K562 (cell line): ENCODE data around the gene GOSR1. TPM values are rescaled to one million over a fixed set of nuclear protein-coding genes. Genes with fewer than 3 reads are reported as not detected.

ENCODE experiments used
- CBX1 ChIP-seq: sonication (generic); IDR thresholded peaks from 2 replicates; pipeline ENCODE4 v1.6.1; 2016; ENCODE audit warnings: antibody characterized with exemption, low read depth, mild to moderate bottlenecking
- CBX8 ChIP-seq: fragments of 200-600 bp; sonication (generic); IDR thresholded peaks from 2 replicates; pipeline ENCODE4 v1.6.1; 2012; ENCODE audit warnings: borderline replicate concordance, mixed run types, low read depth, mild to moderate bottlenecking, moderate library complexity, mixed read lengths, low read length, control low read depth, inconsistent platforms; ENCODE audit not compliant: poor library complexity, severe bottlenecking; ENCODE audit errors: extremely low read depth
- FIP1L1 ChIP-seq: fragments of 200-400 bp; formaldehyde crosslinking; IDR thresholded peaks from 2 replicates; pipeline ENCODE4 v1.6.1; 2018; ENCODE audit warnings: mild to moderate bottlenecking, low read depth, low read length; ENCODE audit not compliant: poor library complexity, severe bottlenecking
- HNRNPLL ChIP-seq: fragments of 200-400 bp; formaldehyde crosslinking; IDR thresholded peaks from 2 replicates; pipeline ENCODE4 v1.6.1; 2017; ENCODE audit warnings: low read length, low read depth, mild to moderate bottlenecking; ENCODE audit not compliant: poor library complexity, severe bottlenecking
- JUN ChIP-seq, 2 experiments: sonication (generic) in 1 of 2; formaldehyde crosslinking in 1 of 2; IDR thresholded peaks; 2 replicates each; pipeline versions ENCODE4 v1.6.1 to v1.8.0; 2012 to 2022; ENCODE audit warnings: borderline replicate concordance in 2 of 2, mild to moderate bottlenecking in 2 of 2, improper control_type of control experiment in 1 of 2, low read depth in 1 of 2, low read length in 1 of 2, missing genetic modification reagents in 1 of 2
- LARP7 ChIP-seq: fragments of 450-650 bp; IDR thresholded peaks from 2 replicates; pipeline ENCODE4 v1.6.1; 2016
- NFYB ChIP-seq: IDR thresholded peaks from 2 replicates; pipeline ENCODE4 v1.6.1; 2011; ENCODE audit warnings: mild to moderate bottlenecking, moderate library complexity; ENCODE audit not compliant: insufficient read length; ENCODE audit errors: extremely low read depth
- PML ChIP-seq: IDR thresholded peaks from 2 replicates; pipeline ENCODE4 v1.6.1; 2012; ENCODE audit warnings: low read length, inconsistent platforms
- POLR2AphosphoS2 ChIP-seq: IDR thresholded peaks from 2 replicates; pipeline ENCODE4 v1.6.1; 2012; ENCODE audit warnings: low read length, improper control_type of control experiment
- POU5F1 ChIP-seq: fragments of 150-350 bp; IDR thresholded peaks from 2 replicates; pipeline ENCODE4 v1.6.1; 2014; ENCODE audit warnings: borderline replicate concordance, low read length, low read depth, mild to moderate bottlenecking; ENCODE audit not compliant: partially characterized antibody
- SMC3 ChIP-seq: conservative IDR thresholded peaks from 2 replicates; pipeline ENCODE4 v1.6.1; 2011; ENCODE audit warnings: low read depth, low read length, improper control_type of control experiment; ENCODE audit not compliant: insufficient read depth
- THRAP3 ChIP-seq: fragments of 450-650 bp; IDR thresholded peaks from 2 replicates; pipeline ENCODE4 v1.6.1; 2016; ENCODE audit warnings: mild to moderate bottlenecking, inconsistent platforms, borderline replicate concordance
- ZFP1 ChIP-seq: fragments of 450-650 bp; formaldehyde crosslinking; IDR thresholded peaks from 2 replicates; pipeline ENCODE4 v1.4.0; 2020; ENCODE audit warnings: mild to moderate bottlenecking, mixed read lengths
- ZNF668 ChIP-seq: fragments of 250-450 bp; sonication (Bioruptor Pico); IDR thresholded peaks from 2 replicates; pipeline ENCODE4 v1.8.0; 2022; ENCODE audit warnings: mild to moderate bottlenecking, inconsistent platforms
- polyA plus RNA-seq, 8 experiments: library from polyadenylated mRNA; depleted of rRNA in 4 of 8; stranded (reverse) in 5 of 8; unstranded in 3 of 8; fragments of >200 nt; fragmentation: Nextera tagmentation in 2 of 8; fragmentation: Illumina TruSeq in 1 of 8; extraction: Ambion mirVana in 2 of 8; extraction: Trizol in 1 of 8; gene quantifications; 2 replicates each; pipeline versions ENCODE4 v1.2.1 to v1.2.3, GENCODE V29; 2011 to 2014; ENCODE audit warnings: inconsistent platforms in 1 of 8, missing spikeins in 1 of 8
- total RNA-seq, 7 experiments: library from RNA; depleted of rRNA in 6 of 7; stranded (reverse); fragments of >200 nt in 6 of 7; fragmentation: Illumina TruSeq in 2 of 7; extraction: Trizol in 2 of 7; gene quantifications; 2 replicates each; pipeline versions ENCODE4 v1.2.1 to v1.2.3, GENCODE V29; 2011 to 2021; ENCODE audit warnings: low replicate concordance in 1 of 7
- TF ChIP-seq, protein P1 (sequence below): conservative IDR thresholded peaks from 2 replicates; pipeline ENCODE4 v1.6.1; 2011; ENCODE audit warnings: low read depth, mild to moderate bottlenecking, low read length; ENCODE audit not compliant: control insufficient read depth
- TF ChIP-seq, protein P2 (sequence below): fragments of 450-650 bp; formaldehyde crosslinking; IDR thresholded peaks from 2 replicates; pipeline ENCODE4 v1.4.0; 2022; ENCODE audit warnings: missing genetic modification characterization
- TF ChIP-seq, protein P3 (sequence below): fragments of 250-450 bp; sonication (Bioruptor Pico); IDR thresholded peaks from 2 replicates; pipeline ENCODE4 v1.6.1; 2021; ENCODE audit warnings: mild to moderate bottlenecking
- TF ChIP-seq, protein P4 (sequence below): sonication (generic); formaldehyde crosslinking; IDR thresholded peaks from 2 replicates; pipeline ENCODE4 v1.8.0; 2022; ENCODE audit warnings: mild to moderate bottlenecking, missing genetic modification reagents
- TF ChIP-seq, protein P5 (sequence below): fragments of 450-650 bp; formaldehyde crosslinking; conservative IDR thresholded peaks from 2 replicates; pipeline ENCODE4 v1.4.0; 2022; ENCODE audit warnings: mild to moderate bottlenecking, missing genetic modification characterization
- TF ChIP-seq, protein P6 (sequence below): sonication (generic); IDR thresholded peaks from 2 replicates; pipeline ENCODE4 v1.6.1; 2016

Gene GOSR1
- total and polyA plus RNA-seq, 9 of the 15 experiments (the other 6 are each of a cell fraction or from before 2014, with no cell fraction given): 17.6 to 95.5 (median 33.3) TPM

DNA sequence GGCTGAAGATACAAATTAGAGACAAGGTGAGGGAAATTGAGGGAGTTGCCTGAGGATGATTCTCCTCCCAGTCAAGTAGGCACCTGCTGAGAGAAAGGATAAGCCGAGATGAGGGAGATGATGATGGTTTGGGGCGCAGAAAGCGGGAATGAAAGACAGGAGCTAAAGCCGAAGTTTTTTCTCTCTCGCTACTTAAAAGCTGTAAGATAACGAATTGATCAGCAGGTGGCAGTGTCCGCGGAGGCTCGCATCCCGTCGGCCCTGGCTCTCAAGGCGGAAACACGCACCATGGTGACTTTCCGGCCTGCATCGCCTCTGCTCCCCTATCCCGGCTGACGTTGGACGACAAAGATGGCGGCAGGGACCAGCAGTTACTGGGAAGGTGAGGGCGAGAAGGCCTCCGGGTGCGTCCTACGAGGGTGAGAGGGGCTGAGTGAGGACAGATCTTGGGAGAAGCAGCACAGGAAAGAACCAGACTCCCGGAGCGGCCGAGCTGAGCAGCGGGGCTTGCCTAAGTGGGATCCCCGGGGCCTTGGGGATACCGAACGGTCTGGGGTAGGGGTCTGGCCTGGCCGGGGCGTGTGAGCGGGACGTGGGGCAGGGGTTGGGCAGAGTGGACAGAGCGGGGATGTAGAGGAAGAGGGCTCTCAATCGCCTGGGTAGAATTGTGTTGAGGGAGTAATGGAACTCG, at the start of gene GOSR1 (continued):
- TF ChIP-seq PML: peak; percentile 72
- no peak for TF ChIP-seq THRAP3
- TF ChIP-seq, protein P1, sequence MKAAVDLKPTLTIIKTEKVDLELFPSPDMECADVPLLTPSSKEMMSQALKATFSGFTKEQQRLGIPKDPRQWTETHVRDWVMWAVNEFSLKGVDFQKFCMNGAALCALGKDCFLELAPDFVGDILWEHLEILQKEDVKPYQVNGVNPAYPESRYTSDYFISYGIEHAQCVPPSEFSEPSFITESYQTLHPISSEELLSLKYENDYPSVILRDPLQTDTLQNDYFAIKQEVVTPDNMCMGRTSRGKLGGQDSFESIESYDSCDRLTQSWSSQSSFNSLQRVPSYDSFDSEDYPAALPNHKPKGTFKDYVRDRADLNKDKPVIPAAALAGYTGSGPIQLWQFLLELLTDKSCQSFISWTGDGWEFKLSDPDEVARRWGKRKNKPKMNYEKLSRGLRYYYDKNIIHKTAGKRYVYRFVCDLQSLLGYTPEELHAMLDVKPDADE: peak; percentile 28; the same call in 1 of the 2 replicates
- TF ChIP-seq CBX8: no peak
- peak; percentile 50 for TF ChIP-seq HNRNPLL
- TF ChIP-seq CBX1: peak; percentile 80; the same call in 1 of the 2 replicates
- peak; percentile 41; the same call in 1 of the 2 replicates for TF ChIP-seq POLR2AphosphoS2
- TF ChIP-seq, protein P2, sequence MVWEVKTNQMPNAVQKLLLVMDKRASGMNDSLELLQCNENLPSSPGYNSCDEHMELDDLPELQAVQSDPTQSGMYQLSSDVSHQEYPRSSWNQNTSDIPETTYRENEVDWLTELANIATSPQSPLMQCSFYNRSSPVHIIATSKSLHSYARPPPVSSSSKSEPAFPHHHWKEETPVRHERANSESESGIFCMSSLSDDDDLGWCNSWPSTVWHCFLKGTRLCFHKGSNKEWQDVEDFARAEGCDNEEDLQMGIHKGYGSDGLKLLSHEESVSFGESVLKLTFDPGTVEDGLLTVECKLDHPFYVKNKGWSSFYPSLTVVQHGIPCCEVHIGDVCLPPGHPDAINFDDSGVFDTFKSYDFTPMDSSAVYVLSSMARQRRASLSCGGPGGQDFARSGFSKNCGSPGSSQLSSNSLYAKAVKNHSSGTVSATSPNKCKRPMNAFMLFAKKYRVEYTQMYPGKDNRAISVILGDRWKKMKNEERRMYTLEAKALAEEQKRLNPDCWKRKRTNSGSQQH (CRISPR knock-in tag): peak; percentile 62; the same call in 1 of the 2 replicates
- peak; percentile 37 for TF ChIP-seq POU5F1
- 0 out of 2 replicates have a peak, but pooled peaks have one; percentile 19 for TF ChIP-seq SMC3
- no peak for TF ChIP-seq FIP1L1
- TF ChIP-seq, protein P3, sequence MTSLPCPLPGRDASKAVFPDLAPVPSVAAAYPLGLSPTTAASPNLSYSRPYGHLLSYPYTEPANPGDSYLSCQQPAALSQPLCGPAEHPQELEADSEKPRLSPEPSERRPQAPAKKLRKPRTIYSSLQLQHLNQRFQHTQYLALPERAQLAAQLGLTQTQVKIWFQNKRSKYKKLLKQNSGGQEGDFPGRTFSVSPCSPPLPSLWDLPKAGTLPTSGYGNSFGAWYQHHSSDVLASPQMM (CRISPR knock-in tag): no peak
- TF ChIP-seq, protein P4, sequence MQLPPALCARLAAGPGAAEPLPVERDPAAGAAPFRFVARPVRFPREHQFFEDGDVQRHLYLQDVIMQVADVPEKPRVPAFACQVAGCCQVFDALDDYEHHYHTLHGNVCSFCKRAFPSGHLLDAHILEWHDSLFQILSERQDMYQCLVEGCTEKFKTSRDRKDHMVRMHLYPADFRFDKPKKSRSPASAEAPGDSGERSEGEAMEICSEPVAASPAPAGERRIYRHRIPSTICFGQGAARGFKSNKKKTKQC (CRISPR knock-in tag): peak; percentile 66; the same call in 1 of the 2 replicates
- no peak for TF ChIP-seq ZFP1
- TF ChIP-seq, protein P5, sequence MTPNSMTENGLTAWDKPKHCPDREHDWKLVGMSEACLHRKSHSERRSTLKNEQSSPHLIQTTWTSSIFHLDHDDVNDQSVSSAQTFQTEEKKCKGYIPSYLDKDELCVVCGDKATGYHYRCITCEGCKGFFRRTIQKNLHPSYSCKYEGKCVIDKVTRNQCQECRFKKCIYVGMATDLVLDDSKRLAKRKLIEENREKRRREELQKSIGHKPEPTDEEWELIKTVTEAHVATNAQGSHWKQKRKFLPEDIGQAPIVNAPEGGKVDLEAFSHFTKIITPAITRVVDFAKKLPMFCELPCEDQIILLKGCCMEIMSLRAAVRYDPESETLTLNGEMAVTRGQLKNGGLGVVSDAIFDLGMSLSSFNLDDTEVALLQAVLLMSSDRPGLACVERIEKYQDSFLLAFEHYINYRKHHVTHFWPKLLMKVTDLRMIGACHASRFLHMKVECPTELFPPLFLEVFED (CRISPR knock-in tag): 0 out of 2 replicates have a peak, but pooled peaks have one; percentile 59
- TF ChIP-seq ZNF668 (CRISPR knock-in tag): no peak
- TF ChIP-seq NFYB: no peak
- TF ChIP-seq, protein P6, sequence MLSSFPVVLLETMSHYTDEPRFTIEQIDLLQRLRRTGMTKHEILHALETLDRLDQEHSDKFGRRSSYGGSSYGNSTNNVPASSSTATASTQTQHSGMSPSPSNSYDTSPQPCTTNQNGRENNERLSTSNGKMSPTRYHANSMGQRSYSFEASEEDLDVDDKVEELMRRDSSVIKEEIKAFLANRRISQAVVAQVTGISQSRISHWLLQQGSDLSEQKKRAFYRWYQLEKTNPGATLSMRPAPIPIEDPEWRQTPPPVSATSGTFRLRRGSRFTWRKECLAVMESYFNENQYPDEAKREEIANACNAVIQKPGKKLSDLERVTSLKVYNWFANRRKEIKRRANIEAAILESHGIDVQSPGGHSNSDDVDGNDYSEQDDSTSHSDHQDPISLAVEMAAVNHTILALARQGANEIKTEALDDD: no peak
- peak; percentile 26; the same call in 1 of the 2 replicates for TF ChIP-seq JUN (IDR thresholded peaks at IDR 0.05; ENCODE audit: borderline replicate concordance, low read depth, low read length)
- TF ChIP-seq JUN (CRISPR knock-in tag; IDR thresholded peaks at IDR 0.05; ENCODE audit: borderline replicate concordance): no peak
- peak; percentile 85 for TF ChIP-seq LARP7
